Hepatocyte (in vitro differentiated cells): ENCODE data around the gene PLPPR1. TPM values are rescaled to one million over a fixed set of nuclear protein-coding genes. Genes with fewer than 3 reads are reported as not detected.

ENCODE experiments used
- DNase-seq: peaks from one replicate; pipeline ENCODE4 v3.0.0-alpha.2; 2016; ENCODE audit warnings: low spot score
- H2AFZ ChIP-seq: fragments of 200-600 bp; sonication (generic); 2 replicates; pipeline ENCODE4 v1.6.0; 2016; ENCODE audit warnings: antibody characterized with exemption, mild to moderate bottlenecking
- H3K27ac ChIP-seq: fragments of 200-600 bp; sonication (generic); 2 replicates; pipeline ENCODE4 v1.5.1; 2016; ENCODE audit warnings: mild to moderate bottlenecking
- H3K27me3 ChIP-seq: fragments of 200-600 bp; sonication (generic); 2 replicates; pipeline ENCODE4 v1.6.1; 2016
- H3K36me3 ChIP-seq: fragments of 200-600 bp; sonication (generic); replicated peaks from 2 replicates; pipeline ENCODE4 v1.5.1; 2016; ENCODE audit warnings: low read depth; ENCODE audit not compliant: insufficient read depth
- H3K4me1 ChIP-seq: fragments of 200-600 bp; sonication (generic); 2 replicates; pipeline ENCODE4 v1.5.1; 2016; ENCODE audit warnings: mild to moderate bottlenecking, moderate library complexity; ENCODE audit not compliant: insufficient read depth
- H3K4me2 ChIP-seq: fragments of 200-600 bp; sonication (generic); 2 replicates; pipeline ENCODE4 v1.6.0; 2016
- H3K4me3 ChIP-seq: fragments of 200-600 bp; sonication (generic); 2 replicates; pipeline ENCODE4 v1.5.1; 2016; ENCODE audit warnings: mild to moderate bottlenecking
- H3K79me2 ChIP-seq: fragments of 200-600 bp; sonication (generic); 2 replicates; pipeline ENCODE4 v1.6.0; 2017; ENCODE audit warnings: mild to moderate bottlenecking
- H3K9me2 ChIP-seq: fragments of 200-600 bp; sonication (generic); replicated peaks from 2 replicates; pipeline ENCODE4 v1.6.0; 2017; ENCODE audit warnings: mild to moderate bottlenecking; ENCODE audit not compliant: insufficient read depth
- H3K9me3 ChIP-seq: fragments of 200-600 bp; sonication (generic); 2 replicates; pipeline ENCODE4 v1.5.1; 2016; ENCODE audit warnings: low read depth, mild to moderate bottlenecking
- H4K20me1 ChIP-seq: fragments of 200-600 bp; sonication (generic); 2 replicates; pipeline ENCODE4 v1.6.0; 2016; ENCODE audit warnings: mild to moderate bottlenecking; ENCODE audit not compliant: insufficient read depth, poor library complexity, severe bottlenecking
- EZH2 ChIP-seq: fragments of 200-600 bp; sonication (generic); IDR thresholded peaks from 2 replicates; pipeline ENCODE4 v1.6.1; 2016; ENCODE audit warnings: antibody characterized with exemption, mild to moderate bottlenecking, borderline replicate concordance
- EZH2phosphoT487 ChIP-seq: fragments of 200-600 bp; sonication (generic); IDR thresholded peaks from one replicate; pipeline ENCODE4 v1.6.1; 2018; ENCODE audit warnings: antibody characterized with exemption, mild to moderate bottlenecking, low read depth, moderate library complexity; ENCODE audit not compliant: unreplicated experiment, severe bottlenecking
- WGBS: methylation state at CpG from one replicate; pipeline ENCODE4 v1.1.6; 2016; ENCODE audit warnings: low lambda C conversion rate; ENCODE audit errors: missing lambda C conversion rate; 5-methylcytosine and 5-hydroxymethylcytosine counted together
- polyA plus RNA-seq: library from polyadenylated mRNA; unstranded; fragments of >200 nt; fragmentation: Nextera tagmentation; extraction: Ambion mirVana; gene quantifications from 2 replicates; pipeline ENCODE4 v1.2.1, GENCODE V29; 2016
- total RNA-seq: library from RNA; depleted of rRNA; stranded (reverse); fragments of >200 nt; gene quantifications from 2 replicates; pipeline ENCODE4 v1.2.3, GENCODE V29; 2014
- TF ChIP-seq, protein P1 (sequence below): fragments of 200-600 bp; sonication (generic); IDR thresholded peaks from 2 replicates; pipeline ENCODE4 v1.5.1; 2016; ENCODE audit warnings: antibody characterized with exemption, mild to moderate bottlenecking; ENCODE audit not compliant: poor library complexity

Gene PLPPR1
- total and polyA plus RNA-seq, 2 experiments from 2014 or later, result 0.27 to 2.1 TPM

DNA sequence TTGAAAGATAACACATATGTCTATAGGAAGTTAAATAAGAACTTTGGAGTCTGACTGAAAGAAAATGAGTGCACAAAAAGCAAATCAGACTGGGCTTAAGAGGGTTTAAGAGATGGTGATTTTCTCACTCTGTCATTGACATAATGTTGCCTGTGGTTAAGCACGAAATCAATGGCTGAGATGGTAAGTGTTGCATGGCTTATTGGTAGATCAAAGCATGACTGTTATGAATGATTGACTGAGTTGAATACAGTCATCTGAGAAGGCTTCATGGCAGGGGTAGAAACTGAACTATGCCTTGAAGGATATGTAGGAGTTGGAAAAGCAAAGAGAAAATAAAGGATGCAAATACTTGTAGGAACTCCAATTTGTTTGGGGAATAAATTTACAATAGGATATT lies 136.6 kb downstream of the PLPPR1 start:
- H3K36me3 ChIP-seq, result no peaks in the 10 kb centered on the region
- no peak overlapping the region for H3K27ac ChIP-seq
- H3K4me3 ChIP-seq, result no peak overlapping the region
- H3K27me3 ChIP-seq, result no peaks in the 10 kb centered on the region
- no peaks in the 10 kb centered on the region for H3K79me2 ChIP-seq
- no peak overlapping the region for H2AFZ ChIP-seq
- no peak overlapping the region for H3K4me2 ChIP-seq
- TF ChIP-seq, protein P1, sequence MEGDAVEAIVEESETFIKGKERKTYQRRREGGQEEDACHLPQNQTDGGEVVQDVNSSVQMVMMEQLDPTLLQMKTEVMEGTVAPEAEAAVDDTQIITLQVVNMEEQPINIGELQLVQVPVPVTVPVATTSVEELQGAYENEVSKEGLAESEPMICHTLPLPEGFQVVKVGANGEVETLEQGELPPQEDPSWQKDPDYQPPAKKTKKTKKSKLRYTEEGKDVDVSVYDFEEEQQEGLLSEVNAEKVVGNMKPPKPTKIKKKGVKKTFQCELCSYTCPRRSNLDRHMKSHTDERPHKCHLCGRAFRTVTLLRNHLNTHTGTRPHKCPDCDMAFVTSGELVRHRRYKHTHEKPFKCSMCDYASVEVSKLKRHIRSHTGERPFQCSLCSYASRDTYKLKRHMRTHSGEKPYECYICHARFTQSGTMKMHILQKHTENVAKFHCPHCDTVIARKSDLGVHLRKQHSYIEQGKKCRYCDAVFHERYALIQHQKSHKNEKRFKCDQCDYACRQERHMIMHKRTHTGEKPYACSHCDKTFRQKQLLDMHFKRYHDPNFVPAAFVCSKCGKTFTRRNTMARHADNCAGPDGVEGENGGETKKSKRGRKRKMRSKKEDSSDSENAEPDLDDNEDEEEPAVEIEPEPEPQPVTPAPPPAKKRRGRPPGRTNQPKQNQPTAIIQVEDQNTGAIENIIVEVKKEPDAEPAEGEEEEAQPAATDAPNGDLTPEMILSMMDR, result no peak
- no peak for TF ChIP-seq EZH2
- no peak for TF ChIP-seq EZH2phosphoT487
- DNase-seq, result no peak
- 68% methylated on average over 1 of the region's 1 CpG for WGBS
- H3K9me2 ChIP-seq, result peaks cover 2% of the 10 kb centered on the region
- H3K4me1 ChIP-seq, result no peaks in the 10 kb centered on the region
- no peaks in the 10 kb centered on the region for H3K9me3 ChIP-seq
- H4K20me1 ChIP-seq, result no peaks in the 10 kb centered on the region

DNA sequence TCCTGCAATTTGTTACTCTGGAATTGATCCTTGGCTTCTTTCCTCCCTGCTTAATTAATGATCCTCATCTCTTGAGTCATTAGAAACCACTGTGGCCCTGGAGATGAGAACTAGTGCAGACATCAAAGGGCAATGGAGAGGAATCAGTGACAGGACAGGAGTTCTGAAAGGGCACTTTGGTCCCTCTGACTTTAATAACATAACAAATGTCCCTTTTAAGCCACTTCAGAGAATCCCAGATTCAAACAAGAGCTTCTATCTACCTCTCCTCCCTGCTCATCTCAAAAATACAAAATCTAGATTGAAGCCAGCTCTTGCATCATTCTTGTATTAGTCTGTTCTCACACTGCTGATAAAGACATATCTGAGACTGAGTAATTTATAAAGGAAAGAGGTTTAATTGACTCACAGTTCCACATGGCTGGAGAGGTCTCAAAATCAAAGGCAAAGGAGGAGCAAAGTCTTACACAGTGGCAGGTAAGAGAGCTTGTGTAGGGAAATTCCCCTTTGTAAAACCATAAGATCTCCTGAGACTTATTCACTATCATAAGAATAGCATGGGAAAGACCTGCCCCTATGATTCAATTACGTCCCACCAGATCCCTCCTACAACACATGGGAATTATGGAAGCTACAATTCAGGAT lies 139.1 kb downstream of the PLPPR1 start:
- TF ChIP-seq, protein P1, result no peak
- TF ChIP-seq EZH2phosphoT487 (no peak), EZH2 (no peak)
- Histone ChIP-seq H3K9me2 (peaks cover 2% of the 10 kb centered on the region), H3K27me3 (no peaks in the 10 kb centered on the region), H4K20me1 (no peaks in the 10 kb centered on the region), H3K9me3 (no peaks in the 10 kb centered on the region), H2AFZ (no peak overlapping the region), H3K4me2 (no peak overlapping the region), H3K27ac (no peak overlapping the region), H3K36me3 (no peaks in the 10 kb centered on the region), H3K79me2 (no peaks in the 10 kb centered on the region), H3K4me3 (no peak overlapping the region), H3K4me1 (no peaks in the 10 kb centered on the region)
- 85% methylated on average over 1 of the region's 1 CpG for WGBS
- DNase-seq, result no peak

DNA sequence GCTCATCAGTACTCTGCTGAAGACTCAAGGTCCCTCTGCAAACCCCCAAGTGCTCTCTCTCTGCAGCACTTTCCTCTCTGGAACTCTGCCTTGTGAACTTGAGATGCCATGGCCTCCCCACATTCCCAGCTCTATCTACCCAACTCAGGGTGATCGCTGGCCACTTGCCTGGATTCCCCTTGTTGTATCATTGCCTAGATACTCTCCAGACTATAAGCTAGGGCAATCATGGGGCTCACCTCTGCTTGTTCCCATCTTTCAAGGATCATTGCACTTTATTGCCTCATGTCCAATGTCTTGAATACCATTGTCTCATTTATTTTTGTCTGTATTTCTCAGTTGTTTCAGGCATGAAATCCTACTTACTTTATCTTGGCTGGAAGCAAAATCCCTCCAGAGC lies 144.1 kb downstream of the PLPPR1 start:
- DNase-seq, result no peak
- H3K27me3 ChIP-seq, result no peaks in the 10 kb centered on the region
- H3K9me2 ChIP-seq, result no peaks in the 10 kb centered on the region
- no peak overlapping the region for H3K27ac ChIP-seq
- no peaks in the 10 kb centered on the region for H3K36me3 ChIP-seq
- H3K9me3 ChIP-seq, result no peaks in the 10 kb centered on the region
- H4K20me1 ChIP-seq, result no peaks in the 10 kb centered on the region
- TF ChIP-seq, protein P1, result no peak
- TF ChIP-seq EZH2 (no peak), EZH2phosphoT487 (no peak)
- 94% methylated on average over 1 of the region's 1 CpG for WGBS
- H3K4me1 ChIP-seq, result no peaks in the 10 kb centered on the region
- no peak overlapping the region for H3K4me3 ChIP-seq
- no peak overlapping the region for H3K4me2 ChIP-seq
- H2AFZ ChIP-seq, result no peak overlapping the region
- H3K79me2 ChIP-seq, result no peaks in the 10 kb centered on the region

DNA sequence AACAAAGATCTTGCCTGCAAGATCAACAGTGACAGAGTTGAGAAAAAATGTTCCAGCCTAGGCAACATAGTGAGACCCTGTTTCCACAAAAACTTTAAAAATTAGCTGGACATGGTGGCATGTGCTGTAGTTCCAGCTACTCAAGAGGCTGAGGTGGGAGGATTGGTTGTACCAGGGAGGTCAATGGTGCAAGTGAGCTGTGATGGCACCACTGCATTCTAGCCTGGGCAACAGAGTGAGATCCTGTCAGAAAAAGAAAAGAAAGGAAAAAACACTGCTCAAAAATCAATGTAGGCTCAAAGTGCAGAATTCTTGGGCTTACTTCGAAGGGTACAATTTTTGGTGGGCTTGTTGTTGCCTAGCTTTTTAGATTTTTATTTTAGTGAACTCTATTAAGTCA lies 145.4 kb downstream of the PLPPR1 start:
- H3K27ac ChIP-seq, result no peak overlapping the region

More for the DNA sequence above, 145.4 kb downstream of the PLPPR1 start:
- no peak overlapping the region for H2AFZ ChIP-seq
- WGBS, result 83% methylated on average over 1 of the region's 1 CpG
- no peaks in the 10 kb centered on the region for H3K4me1 ChIP-seq
- no peaks in the 10 kb centered on the region for H3K9me3 ChIP-seq
- no peak overlapping the region for H3K4me3 ChIP-seq
- TF ChIP-seq EZH2 (no peak), EZH2phosphoT487 (no peak)
- H3K79me2 ChIP-seq, result no peaks in the 10 kb centered on the region
- H4K20me1 ChIP-seq, result no peaks in the 10 kb centered on the region
- no peaks in the 10 kb centered on the region for H3K36me3 ChIP-seq
- DNase-seq, result no peak
- H3K4me2 ChIP-seq, result no peak overlapping the region
- H3K9me2 ChIP-seq, result no peaks in the 10 kb centered on the region
- H3K27me3 ChIP-seq, result no peaks in the 10 kb centered on the region
